HepG2 (cell line): ENCODE results near the gene IRF1. TPM values are rescaled to one million over a fixed set of nuclear protein-coding genes. Genes with fewer than 3 reads are reported as not detected.
A peak's percentile ranks its signal among the peaks of the same experiment; 100 is the strongest.

Experiments used
- BORCS8-MEF2B ChIP-seq: sonication (generic); formaldehyde crosslinking; IDR thresholded peaks from 2 replicates; pipeline ENCODE4 v1.8.0; 2022; ENCODE audit warnings: mild to moderate bottlenecking, missing genetic modification reagents
- FOSL2 ChIP-seq: sonication (generic); formaldehyde crosslinking; IDR thresholded peaks from 2 replicates; pipeline ENCODE4 v1.4.0; 2020; ENCODE audit warnings: missing genetic modification reagents
- HDAC1 ChIP-seq: sonication (generic); formaldehyde crosslinking; IDR thresholded peaks from 2 replicates; pipeline ENCODE4 v1.5.1; 2020; ENCODE audit warnings: mild to moderate bottlenecking, missing genetic modification reagents
- HINFP ChIP-seq: sonication (generic); formaldehyde crosslinking; IDR thresholded peaks from 2 replicates; pipeline ENCODE4 v1.4.0; 2020; ENCODE audit warnings: low read depth, mild to moderate bottlenecking, missing genetic modification reagents
- KLF11 ChIP-seq: IDR thresholded peaks from 2 replicates; pipeline ENCODE4 v1.6.1; 2016; ENCODE audit warnings: missing compliant biosample characterization
- MATR3 ChIP-seq: sonication (generic); formaldehyde crosslinking; IDR thresholded peaks from 2 replicates; pipeline ENCODE4 v1.4.0; 2020; ENCODE audit warnings: missing genetic modification reagents
- MIXL1 ChIP-seq: IDR thresholded peaks from 2 replicates; pipeline ENCODE4 v1.6.1; 2016
- NONO ChIP-seq, 2 experiments: fragments of 450-650 bp in 1 of 2; sonication (generic) in 1 of 2; formaldehyde crosslinking in 1 of 2; IDR thresholded peaks in 1 of 2; conservative IDR thresholded peaks in 1 of 2; 2 replicates each; pipeline versions ENCODE4 v1.6.1 to v1.8.0; 2017 to 2022; ENCODE audit warnings: mild to moderate bottlenecking in 1 of 2, missing genetic modification reagents in 1 of 2, moderate library complexity in 1 of 2
- POLR2AphosphoS2 ChIP-seq: IDR thresholded peaks from 2 replicates; pipeline ENCODE4 v1.6.1; 2011; ENCODE audit warnings: low read depth, low read length, improper control_type of control experiment
- PRDM10 ChIP-seq: sonication (generic); formaldehyde crosslinking; IDR thresholded peaks from 2 replicates; pipeline ENCODE4 v1.4.0; 2020; ENCODE audit warnings: low read depth, missing genetic modification reagents
- RFXAP ChIP-seq: sonication (generic); formaldehyde crosslinking; IDR thresholded peaks from 2 replicates; pipeline ENCODE4 v1.4.0; 2020; ENCODE audit warnings: missing genetic modification reagents, borderline replicate concordance
- SMARCC2 ChIP-seq: fragments of 450-650 bp; IDR thresholded peaks from 2 replicates; pipeline ENCODE4 v1.6.1; 2017; ENCODE audit warnings: antibody characterized with exemption, mild to moderate bottlenecking
- TEAD3 ChIP-seq: optimal IDR thresholded peaks from 2 replicates; pipeline ENCODE3; 2016; ENCODE audit warnings: borderline replicate concordance
- ZBTB37 ChIP-seq: sonication (generic); formaldehyde crosslinking; IDR thresholded peaks from 2 replicates; pipeline ENCODE4 v1.4.0; 2020; ENCODE audit warnings: mild to moderate bottlenecking, missing genetic modification reagents
- ZFP36 ChIP-seq: fragments of 150-350 bp; IDR thresholded peaks from 2 replicates; pipeline ENCODE4 v1.6.1; 2018; ENCODE audit warnings: borderline replicate concordance, low read length, low read depth; ENCODE audit not compliant: partially characterized antibody
- ZFY ChIP-seq: sonication (generic); formaldehyde crosslinking; IDR thresholded peaks from 2 replicates; pipeline ENCODE4 v1.4.0; 2020; ENCODE audit warnings: missing genetic modification reagents
- ZNF343 ChIP-seq: sonication (generic); formaldehyde crosslinking; IDR thresholded peaks from 2 replicates; pipeline ENCODE4 v1.4.0; 2020; ENCODE audit warnings: mild to moderate bottlenecking, missing genetic modification reagents
- ZNF446 ChIP-seq: sonication (generic); formaldehyde crosslinking; IDR thresholded peaks from 2 replicates; pipeline ENCODE4 v1.5.0; 2020; ENCODE audit warnings: mild to moderate bottlenecking, missing genetic modification reagents
- ZNF484 ChIP-seq: sonication (generic); formaldehyde crosslinking; IDR thresholded peaks from 2 replicates; pipeline ENCODE4 v1.5.1; 2020; ENCODE audit warnings: mild to moderate bottlenecking, low read depth, missing genetic modification reagents, borderline replicate concordance
- ZNF782 ChIP-seq: sonication (generic); formaldehyde crosslinking; IDR thresholded peaks from 2 replicates; pipeline ENCODE4 v1.4.0; 2020; ENCODE audit warnings: missing genetic modification reagents, mild to moderate bottlenecking, borderline replicate concordance
- ZSCAN22 ChIP-seq: sonication (generic); formaldehyde crosslinking; IDR thresholded peaks from 2 replicates; pipeline ENCODE4 v1.4.0; 2020; ENCODE audit warnings: mild to moderate bottlenecking, missing genetic modification reagents
- polyA plus RNA-seq, 8 experiments: library from polyadenylated mRNA; depleted of rRNA in 3 of 8; stranded (reverse) in 7 of 8; unstranded in 1 of 8; fragments of >200 nt; fragmentation: Illumina TruSeq in 4 of 8; extraction: Trizol in 4 of 8; gene quantifications; 2 replicates each; pipeline versions ENCODE4 v1.2.1 to v1.2.3, GENCODE V29; 2011 to 2016; ENCODE audit warnings: low read depth in 4 of 8, missing spikeins in 1 of 8, mixed read lengths in 1 of 8; ENCODE audit not compliant: insufficient read depth in 1 of 8
- total RNA-seq, 5 experiments: library from RNA; depleted of rRNA; stranded (reverse); fragments of >200 nt; fragmentation: Illumina TruSeq; extraction: Trizol; gene quantifications; 2 replicates each; pipeline ENCODE4 v1.2.3, GENCODE V29; 2016; ENCODE audit warnings: low read depth in 1 of 5
- TF ChIP-seq, protein P1 (sequence below): sonication (generic); formaldehyde crosslinking; IDR thresholded peaks from 2 replicates; pipeline ENCODE4 v1.8.0; 2022; ENCODE audit warnings: missing genetic modification reagents, mild to moderate bottlenecking, moderate library complexity, borderline replicate concordance

IRF1 gene
- total and polyA plus RNA-seq, 2 of the 13 experiments (the other 11 are each of a cell fraction or from before 2014, with no cell fraction given), result 4.1 to 8.8 TPM

- TF ChIP-seq ZFY (CRISPR knock-in tag) (peak; percentile 15; the same call in 1 of the 2 replicates), ZBTB37 (0 out of 2 replicates have a peak, but pooled peaks have one; percentile 65), ZNF343 (CRISPR knock-in tag) (no peak), FOSL2 (0 out of 2 replicates have a peak, but pooled peaks have one; percentile 31), MATR3 (CRISPR knock-in tag) (no peak), SMARCC2 (no peak), ZNF446 (no peak), MIXL1 (CRISPR knock-in tag) (peak; percentile 18; the same call in 1 of the 2 replicates), ZSCAN22 (CRISPR knock-in tag) (no peak), ZFP36 (no peak), PRDM10 (CRISPR knock-in tag) (no peak), HDAC1 (peak; percentile 73), ZNF484 (CRISPR knock-in tag) (no peak), NONO (IDR thresholded peaks at IDR 0.05) (no peak), NONO (CRISPR knock-in tag; conservative IDR thresholded peaks at IDR 0.05) (no peak), TEAD3 (CRISPR knock-in tag) (peak; percentile 84), POLR2AphosphoS2 (no peak), RFXAP (CRISPR knock-in tag) (no peak), HINFP (CRISPR knock-in tag) (no peak), KLF11 (CRISPR knock-in tag) (no peak), ZNF782 (no peak), BORCS8-MEF2B (CRISPR knock-in tag) (peak; percentile 86)
- TF ChIP-seq, protein P1, sequence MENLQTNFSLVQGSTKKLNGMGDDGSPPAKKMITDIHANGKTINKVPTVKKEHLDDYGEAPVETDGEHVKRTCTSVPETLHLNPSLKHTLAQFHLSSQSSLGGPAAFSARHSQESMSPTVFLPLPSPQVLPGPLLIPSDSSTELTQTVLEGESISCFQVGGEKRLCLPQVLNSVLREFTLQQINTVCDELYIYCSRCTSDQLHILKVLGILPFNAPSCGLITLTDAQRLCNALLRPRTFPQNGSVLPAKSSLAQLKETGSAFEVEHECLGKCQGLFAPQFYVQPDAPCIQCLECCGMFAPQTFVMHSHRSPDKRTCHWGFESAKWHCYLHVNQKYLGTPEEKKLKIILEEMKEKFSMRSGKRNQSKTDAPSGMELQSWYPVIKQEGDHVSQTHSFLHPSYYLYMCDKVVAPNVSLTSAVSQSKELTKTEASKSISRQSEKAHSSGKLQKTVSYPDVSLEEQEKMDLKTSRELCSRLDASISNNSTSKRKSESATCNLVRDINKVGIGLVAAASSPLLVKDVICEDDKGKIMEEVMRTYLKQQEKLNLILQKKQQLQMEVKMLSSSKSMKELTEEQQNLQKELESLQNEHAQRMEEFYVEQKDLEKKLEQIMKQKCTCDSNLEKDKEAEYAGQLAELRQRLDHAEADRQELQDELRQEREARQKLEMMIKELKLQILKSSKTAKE (CRISPR knock-in tag), result peak; percentile 48; the same call in 1 of the 2 replicates
Measured at GRCh38 chr5:132500931-132501628, 10.5 kb upstream of the IRF1 start (continued).
